IMR-90 (cell line): ENCODE results near the gene PM20D1. TPM values are rescaled to one million over a fixed set of nuclear protein-coding genes. Genes with fewer than 3 reads are reported as not detected.

Experiments
- ATAC-seq: fragments of 200-7000 bp; cut with Tn5 transposase; 2 replicates; pipeline ENCODE4 v1.9.1; 2020; ENCODE audit warnings: low read depth, mild to moderate bottlenecking, moderate library complexity
- BruUV-seq: library from RNA; stranded (reverse); fragments of 400-500 nt; replicated peaks from 2 replicates; lab custom pipeline; 2021; lab: Mats Ljungman, UMichigan
- CTCF ChIA-PET: fragments of 300-600 bp; formaldehyde crosslinking; extraction: SDS; loops from one replicate; lab custom pipeline; 2021; ENCODE audit warnings: antibody characterized with exemption; lab: Yijun Ruan, JAX
- POLR2A ChIA-PET: fragments of 300-600 bp; sonication (Branson Sonifier 250); formaldehyde crosslinking; loops from one replicate; lab custom pipeline; 2022; ENCODE audit warnings: antibody characterized with exemption; ENCODE audit not compliant: unreplicated experiment; lab: Charles Lee
- DNase-seq: peaks from one replicate; pipeline ENCODE4 v3.0.0; 2013
- H2AFZ ChIP-seq: replicated peaks from 2 replicates; pipeline ENCODE3; 2013; ENCODE audit warnings: low read length, mild to moderate bottlenecking; ENCODE audit not compliant: poor library complexity
- H2AK5ac ChIP-seq: 2 replicates; pipeline ENCODE4 v1.6.1; 2013; ENCODE audit warnings: low read depth, low read length, inconsistent platforms
- H2AK9ac ChIP-seq: replicated peaks from 2 replicates; pipeline ENCODE3; 2013; ENCODE audit warnings: mild to moderate bottlenecking, low read depth, low read length, moderate library complexity; ENCODE audit not compliant: poor library complexity
- H2BK120ac ChIP-seq: 2 replicates; pipeline ENCODE4 v1.6.1; 2013; ENCODE audit warnings: low read depth, low read length, inconsistent platforms
- H2BK15ac ChIP-seq: 3 replicates; pipeline ENCODE4 v1.6.1; 2013; ENCODE audit warnings: low read depth, low read length, inconsistent platforms
- H2BK20ac ChIP-seq: 2 replicates; pipeline ENCODE4 v1.6.1; 2013; ENCODE audit warnings: low read depth, mild to moderate bottlenecking, inconsistent platforms, low read length, moderate library complexity
- H2BK5ac ChIP-seq: 2 replicates; pipeline ENCODE4 v1.6.1; 2013; ENCODE audit warnings: mild to moderate bottlenecking, low read depth, low read length, inconsistent platforms; ENCODE audit not compliant: poor library complexity, severe bottlenecking
- H3K14ac ChIP-seq: replicated peaks from 2 replicates; pipeline ENCODE4 v1.6.1; 2013; ENCODE audit warnings: low read depth, low read length, inconsistent platforms
- H3K18ac ChIP-seq: 2 replicates; pipeline ENCODE4 v1.6.1; 2013; ENCODE audit warnings: low read depth, low read length, control low read depth
- H3K23ac ChIP-seq: 2 replicates; pipeline ENCODE4 v1.6.1; 2013; ENCODE audit warnings: low read depth, low read length, inconsistent platforms
- H3K27ac ChIP-seq: 2 replicates; pipeline ENCODE4 v1.5.1; 2013; ENCODE audit warnings: mild to moderate bottlenecking, control low read depth, low read length; ENCODE audit not compliant: insufficient read depth
- H3K27me3 ChIP-seq: 2 replicates; pipeline ENCODE4 v1.6.1; 2013; ENCODE audit warnings: low read length; ENCODE audit not compliant: control insufficient read depth, insufficient read depth
- H3K36me3 ChIP-seq: 2 replicates; pipeline ENCODE4 v1.6.1; 2013; ENCODE audit warnings: low read length, mixed read lengths; ENCODE audit not compliant: control insufficient read depth, insufficient read depth
- H3K4ac ChIP-seq: 2 replicates; pipeline ENCODE4 v1.6.1; 2013; ENCODE audit warnings: low read depth, low read length, inconsistent platforms
- H3K4me1 ChIP-seq: 2 replicates; pipeline ENCODE4 v1.6.1; 2013; ENCODE audit warnings: low read length, mixed read lengths; ENCODE audit not compliant: control insufficient read depth, insufficient read depth
- H3K4me2 ChIP-seq: 2 replicates; pipeline ENCODE4 v1.6.1; 2013; ENCODE audit warnings: low read depth, mild to moderate bottlenecking, control low read depth, low read length, moderate library complexity
- H3K4me3 ChIP-seq: 2 replicates; pipeline ENCODE4 v1.5.1; 2013; ENCODE audit warnings: low read depth, mild to moderate bottlenecking, control low read depth, low read length, moderate library complexity; ENCODE audit not compliant: insufficient read depth
- H3K56ac ChIP-seq: 2 replicates; pipeline ENCODE4 v1.6.1; 2013; ENCODE audit warnings: low read length, inconsistent platforms; ENCODE audit not compliant: insufficient read depth; ENCODE audit errors: extremely low read depth
- H3K79me1 ChIP-seq, 2 experiments: 2 replicates each; pipeline ENCODE4 v1.6.1; 2013; ENCODE audit warnings: low read length in 2 of 2, inconsistent platforms in 1 of 2, low read depth in 1 of 2
- H3K9ac ChIP-seq: 2 replicates; pipeline ENCODE4 v1.6.1; 2013; ENCODE audit warnings: low read depth, low read length, control low read depth
- H3K9me1 ChIP-seq: 2 replicates; pipeline ENCODE4 v1.6.1; 2013; ENCODE audit warnings: low read length, inconsistent platforms; ENCODE audit not compliant: insufficient read depth
- H3K9me3 ChIP-seq: 2 replicates; pipeline ENCODE4 v1.6.1; 2013; ENCODE audit warnings: low read length; ENCODE audit not compliant: control insufficient read depth, insufficient read depth
- H4K20me1 ChIP-seq: 2 replicates; pipeline ENCODE4 v1.6.1; 2013; ENCODE audit warnings: low read length, inconsistent platforms; ENCODE audit not compliant: insufficient read depth
- H4K5ac ChIP-seq: 2 replicates; pipeline ENCODE4 v1.6.1; 2013; ENCODE audit warnings: mild to moderate bottlenecking, low read depth, low read length, control low read depth
- H4K8ac ChIP-seq, 2 experiments: 2 replicates each; pipeline ENCODE4 v1.6.1; 2013; ENCODE audit warnings: low read depth in 2 of 2, low read length in 2 of 2, control low read depth in 1 of 2, inconsistent platforms in 1 of 2
- H4K91ac ChIP-seq: 2 replicates; pipeline ENCODE4 v1.6.1; 2013; ENCODE audit warnings: low read depth, low read length, inconsistent platforms; ENCODE audit not compliant: insufficient read depth
- BHLHE40 ChIP-seq: fragments of 150-350 bp; IDR thresholded peaks from 2 replicates; pipeline ENCODE4 v1.6.1; 2016; ENCODE audit warnings: mild to moderate bottlenecking, low read depth, low read length
- MAZ ChIP-seq: IDR thresholded peaks from 2 replicates; pipeline ENCODE4 v1.6.1; 2012; ENCODE audit warnings: low read depth, mild to moderate bottlenecking, low read length, improper control_type of control experiment, moderate library complexity, borderline replicate concordance
- NFE2L2 ChIP-seq: fragments of 150-350 bp; IDR thresholded peaks from 2 replicates; pipeline ENCODE4 v1.6.1; 2016; ENCODE audit warnings: low read depth, mild to moderate bottlenecking, low read length
- RAD21 ChIP-seq: IDR thresholded peaks from 2 replicates; pipeline ENCODE4 v1.6.1; 2012; ENCODE audit warnings: low read length, improper control_type of control experiment
- WGBS, 2 experiments: methylation state at CpG; one replicate each; pipeline versions ENCODE4 v1.1.5 to v1.1.7; 2013; ENCODE audit warnings: missing lambda C conversion rate in 2 of 2; ENCODE audit not compliant: insufficient read length in 1 of 2; ENCODE audit errors: extremely low coverage in 2 of 2; 5-methylcytosine and 5-hydroxymethylcytosine counted together
- dilution Hi-C: fragments of 300-500 bp; cut with HindIII; formaldehyde crosslinking; loops from one replicate; pipeline ENCODE4 v1.14.3; 2018; ENCODE audit warnings: low sequenced_read_pairs; ENCODE audit not compliant: unreplicated experiment
- in situ Hi-C: fragments of 300-500 bp; cut with MboI; formaldehyde crosslinking; loops from 3 replicates; pipeline ENCODE4 v1.14.3; 2019; ENCODE audit warnings: low sequenced_read_pairs, inconsistent platforms, mixed read lengths
- intact Hi-C: fragments of 100-400 bp; cut with micrococcal nuclease; formaldehyde crosslinking; loops from 2 replicates; pipeline ENCODE4 v1.10.0; 2022
- polyA plus RNA-seq, 3 experiments: library from polyadenylated mRNA; depleted of rRNA; stranded (reverse); fragments of >200 nt; gene quantifications; 2 replicates each; pipeline ENCODE4 v1.2.3, GENCODE V29; 2012; ENCODE audit warnings: low replicate concordance in 1 of 3
- total RNA-seq: library from RNA; depleted of rRNA; stranded (reverse); fragments of >200 nt; gene quantifications from 2 replicates; pipeline ENCODE4 v1.2.3, GENCODE V29; 2012
- TF ChIP-seq, protein P1 (sequence below): conservative IDR thresholded peaks from 2 replicates; pipeline ENCODE4 v1.5.1; 2012; ENCODE audit warnings: mild to moderate bottlenecking, low read depth, low read length, improper control_type of control experiment
- TF ChIP-seq, protein P2 (sequence below): fragments of 150-350 bp; IDR thresholded peaks from 2 replicates; pipeline ENCODE4 v1.6.1; 2017; ENCODE audit warnings: mild to moderate bottlenecking, antibody characterized with exemption, low read length, low read depth
- TF ChIP-seq, protein P3 (sequence below): fragments of 150-350 bp; IDR thresholded peaks from 2 replicates; pipeline ENCODE4 v1.6.1; 2016; ENCODE audit warnings: low read depth, mild to moderate bottlenecking, low read length, moderate library complexity, borderline replicate concordance

Gene PM20D1
- total and polyA plus RNA-seq, 2 of the 4 experiments (the other 2 are of a cell fraction) = not detected

DNA sequence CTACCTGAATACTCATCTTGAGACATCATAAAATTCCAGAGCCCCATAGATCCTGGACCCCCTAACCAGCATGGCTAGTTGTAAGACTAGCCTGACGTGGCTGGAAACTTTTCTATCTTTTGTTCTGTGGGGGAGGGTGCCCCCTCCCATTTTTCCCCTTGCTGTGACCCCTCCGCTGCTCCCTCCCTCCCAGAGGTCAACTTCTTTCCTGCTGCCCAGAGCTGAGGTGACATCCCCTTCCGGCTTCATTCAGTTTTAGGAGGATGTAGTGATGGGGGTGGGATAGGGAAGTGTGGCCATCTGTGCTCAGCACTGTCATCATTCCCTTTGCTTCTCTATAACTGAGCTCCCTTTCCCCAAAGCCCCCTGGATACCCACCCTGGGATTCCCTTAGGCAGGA is 32.6 kb downstream of the PM20D1 start:
- no peak for ATAC-seq
- no peaks in the 10 kb centered on the region for H3K9me3 ChIP-seq
- in situ Hi-C loops (no loop called here), dilution Hi-C loops (no loop called here), intact Hi-C loops (no loop called here)
- H2AK9ac ChIP-seq = no peak overlapping the region
- no CpG with 5 or more reads among the region's 3 CpGs for WGBS, 2 experiments
- ChIA-PET POLR2A (no interaction called here), CTCF (no interaction called here)
- TF ChIP-seq BHLHE40 = no peak
- TF ChIP-seq MAZ = no peak
- TF ChIP-seq, protein P1, sequence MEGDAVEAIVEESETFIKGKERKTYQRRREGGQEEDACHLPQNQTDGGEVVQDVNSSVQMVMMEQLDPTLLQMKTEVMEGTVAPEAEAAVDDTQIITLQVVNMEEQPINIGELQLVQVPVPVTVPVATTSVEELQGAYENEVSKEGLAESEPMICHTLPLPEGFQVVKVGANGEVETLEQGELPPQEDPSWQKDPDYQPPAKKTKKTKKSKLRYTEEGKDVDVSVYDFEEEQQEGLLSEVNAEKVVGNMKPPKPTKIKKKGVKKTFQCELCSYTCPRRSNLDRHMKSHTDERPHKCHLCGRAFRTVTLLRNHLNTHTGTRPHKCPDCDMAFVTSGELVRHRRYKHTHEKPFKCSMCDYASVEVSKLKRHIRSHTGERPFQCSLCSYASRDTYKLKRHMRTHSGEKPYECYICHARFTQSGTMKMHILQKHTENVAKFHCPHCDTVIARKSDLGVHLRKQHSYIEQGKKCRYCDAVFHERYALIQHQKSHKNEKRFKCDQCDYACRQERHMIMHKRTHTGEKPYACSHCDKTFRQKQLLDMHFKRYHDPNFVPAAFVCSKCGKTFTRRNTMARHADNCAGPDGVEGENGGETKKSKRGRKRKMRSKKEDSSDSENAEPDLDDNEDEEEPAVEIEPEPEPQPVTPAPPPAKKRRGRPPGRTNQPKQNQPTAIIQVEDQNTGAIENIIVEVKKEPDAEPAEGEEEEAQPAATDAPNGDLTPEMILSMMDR = no peak
- TF ChIP-seq, protein P2, sequence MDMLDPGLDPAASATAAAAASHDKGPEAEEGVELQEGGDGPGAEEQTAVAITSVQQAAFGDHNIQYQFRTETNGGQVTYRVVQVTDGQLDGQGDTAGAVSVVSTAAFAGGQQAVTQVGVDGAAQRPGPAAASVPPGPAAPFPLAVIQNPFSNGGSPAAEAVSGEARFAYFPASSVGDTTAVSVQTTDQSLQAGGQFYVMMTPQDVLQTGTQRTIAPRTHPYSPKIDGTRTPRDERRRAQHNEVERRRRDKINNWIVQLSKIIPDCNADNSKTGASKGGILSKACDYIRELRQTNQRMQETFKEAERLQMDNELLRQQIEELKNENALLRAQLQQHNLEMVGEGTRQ = no peak
- no peak for TF ChIP-seq RAD21
- TF ChIP-seq, protein P3, sequence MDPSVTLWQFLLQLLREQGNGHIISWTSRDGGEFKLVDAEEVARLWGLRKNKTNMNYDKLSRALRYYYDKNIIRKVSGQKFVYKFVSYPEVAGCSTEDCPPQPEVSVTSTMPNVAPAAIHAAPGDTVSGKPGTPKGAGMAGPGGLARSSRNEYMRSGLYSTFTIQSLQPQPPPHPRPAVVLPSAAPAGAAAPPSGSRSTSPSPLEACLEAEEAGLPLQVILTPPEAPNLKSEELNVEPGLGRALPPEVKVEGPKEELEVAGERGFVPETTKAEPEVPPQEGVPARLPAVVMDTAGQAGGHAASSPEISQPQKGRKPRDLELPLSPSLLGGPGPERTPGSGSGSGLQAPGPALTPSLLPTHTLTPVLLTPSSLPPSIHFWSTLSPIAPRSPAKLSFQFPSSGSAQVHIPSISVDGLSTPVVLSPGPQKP = no peak
- TF ChIP-seq NFE2L2 = no peak
- no TSS peak for BruUV-seq
- DNase-seq = no peak
- no peak overlapping the region for H2BK5ac ChIP-seq
- H3K4me2 ChIP-seq = no peak overlapping the region
- H3K4me1 ChIP-seq = peaks cover 3% of the 10 kb centered on the region; the same call in 1 of the 2 replicates
- H3K36me3 ChIP-seq = no peaks in the 10 kb centered on the region
- no peak overlapping the region for H3K56ac ChIP-seq
- no peak overlapping the region for H3K14ac ChIP-seq
- no peak overlapping the region for H3K4ac ChIP-seq
- no peak overlapping the region for H2BK15ac ChIP-seq
- no peak overlapping the region for H2AFZ ChIP-seq
- no peak overlapping the region for H3K9ac ChIP-seq
- H3K79me1 ChIP-seq = peaks cover 0 to 11% of the 10 kb centered on the region in 2 experiments; a peak in 1 of 4 replicates
- H4K91ac ChIP-seq = no peak overlapping the region
- peaks cover 5% of the 10 kb centered on the region; the same call in 1 of the 2 replicates for H3K9me1 ChIP-seq
- no peak overlapping the region for H2BK20ac ChIP-seq
- no peak overlapping the region for H2AK5ac ChIP-seq
- no peak overlapping the region for H4K5ac ChIP-seq
- H3K27ac ChIP-seq = no peak overlapping the region
- H4K8ac ChIP-seq = no peak overlapping the region
- H4K20me1 ChIP-seq = no peaks in the 10 kb centered on the region
- H3K23ac ChIP-seq = no peak overlapping the region
- no peak overlapping the region for H2BK120ac ChIP-seq
- H3K4me3 ChIP-seq = no peak overlapping the region
- H3K27me3 ChIP-seq = peaks cover 3% of the 10 kb centered on the region; the same call in 1 of the 2 replicates
- H3K18ac ChIP-seq = no peak overlapping the region
